PC-9 (cell line): Measurements from ENCODE around the gene MRPL41. TPM values are rescaled to one million over a fixed set of nuclear protein-coding genes. Genes with fewer than 3 reads are reported as not detected.

Experiments used
- BruUV-seq: library from RNA; stranded (reverse); fragments of 400-500 nt; replicated peaks from 2 replicates; lab custom pipeline; 2021; lab: Mats Ljungman, UMichigan
- CTCF ChIA-PET: fragments of 300-600 bp; sonication (Branson Sonifier 250); formaldehyde crosslinking; loops from one replicate; lab custom pipeline; 2022; ENCODE audit warnings: antibody characterized with exemption; lab: Charles Lee
- POLR2A ChIA-PET: fragments of 300-600 bp; sonication (Branson Sonifier 250); formaldehyde crosslinking; loops from one replicate; lab custom pipeline; 2022; ENCODE audit warnings: antibody characterized with exemption; ENCODE audit not compliant: unreplicated experiment; lab: Charles Lee
- DNase-seq, 2 experiments: peaks; one replicate each; pipeline versions ENCODE4 v3.0.0 to v3.0.0-alpha.2; 2015 to 2022; ENCODE audit warnings: mixed read lengths in 1 of 2
- H2AFZ ChIP-seq: fragments of 200-600 bp; sonication (generic); 2 replicates; pipeline ENCODE4 v1.8.1; 2017; ENCODE audit warnings: antibody characterized with exemption
- H3F3A ChIP-seq: fragments of 200-600 bp; sonication (generic); 2 replicates; pipeline ENCODE4 v1.8.1; 2017; ENCODE audit warnings: antibody characterized with exemption, mild to moderate bottlenecking, low read depth; ENCODE audit not compliant: insufficient read depth
- H3K27ac ChIP-seq: fragments of 200-600 bp; sonication (generic); 2 replicates; pipeline ENCODE4 v1.6.1; 2016; ENCODE audit warnings: mixed run types
- H3K27me3 ChIP-seq: fragments of 200-600 bp; sonication (generic); 2 replicates; pipeline ENCODE4 v1.6.1; 2016; ENCODE audit warnings: low read depth, mixed run types; ENCODE audit not compliant: insufficient read depth
- H3K36me3 ChIP-seq: fragments of 200-600 bp; sonication (generic); 2 replicates; pipeline ENCODE4 v1.6.1; 2016; ENCODE audit warnings: low read depth, mixed run types
- H3K4me1 ChIP-seq: fragments of 200-600 bp; sonication (generic); replicated peaks from 2 replicates; pipeline ENCODE4 v1.6.1; 2016; ENCODE audit warnings: mixed run types; ENCODE audit not compliant: insufficient read depth
- H3K4me2 ChIP-seq: fragments of 200-600 bp; sonication (generic); 2 replicates; pipeline ENCODE4 v1.6.1; 2017; ENCODE audit warnings: mixed run types
- H3K4me3 ChIP-seq: fragments of 200-600 bp; sonication (generic); 2 replicates; pipeline ENCODE4 v1.6.1; 2016; ENCODE audit warnings: mixed run types
- H3K79me2 ChIP-seq: fragments of 200-600 bp; sonication (generic); 2 replicates; pipeline ENCODE4 v1.6.1; 2017; ENCODE audit warnings: low read depth, mixed run types
- H3K9me2 ChIP-seq: fragments of 200-600 bp; sonication (generic); 2 replicates; pipeline ENCODE4 v1.8.1; 2017; ENCODE audit warnings: mild to moderate bottlenecking; ENCODE audit not compliant: insufficient read depth
- H3K9me3 ChIP-seq: fragments of 200-600 bp; sonication (generic); 2 replicates; pipeline ENCODE4 v1.8.1; 2016; ENCODE audit warnings: low read depth; ENCODE audit not compliant: insufficient read depth
- H4K20me1 ChIP-seq: fragments of 200-600 bp; sonication (generic); 2 replicates; pipeline ENCODE4 v1.8.1; 2017; ENCODE audit not compliant: insufficient read depth
- EZH2 ChIP-seq: fragments of 200-600 bp; sonication (generic); IDR thresholded peaks from 2 replicates; pipeline ENCODE4 v1.8.0; 2017; ENCODE audit warnings: antibody characterized with exemption, low read depth
- intact Hi-C: fragments of 100-400 bp; cut with micrococcal nuclease; formaldehyde crosslinking; loops from one replicate; pipeline ENCODE4 v1.10.0; 2022; ENCODE audit not compliant: unreplicated experiment
- total RNA-seq: library from RNA; stranded (reverse); gene quantifications from 2 replicates; pipeline ENCODE4 v1.2.3, GENCODE V29; 2021
- TF ChIP-seq, protein P1 (sequence below): fragments of 200-600 bp; sonication (generic); conservative IDR thresholded peaks from 2 replicates; pipeline ENCODE4 v1.6.1; 2017; ENCODE audit warnings: mixed run types, antibody characterized with exemption, mild to moderate bottlenecking, moderate library complexity

MRPL41 gene
- total RNA-seq, 1 experiment from 2014 or later, result 54.5 TPM

DNA sequence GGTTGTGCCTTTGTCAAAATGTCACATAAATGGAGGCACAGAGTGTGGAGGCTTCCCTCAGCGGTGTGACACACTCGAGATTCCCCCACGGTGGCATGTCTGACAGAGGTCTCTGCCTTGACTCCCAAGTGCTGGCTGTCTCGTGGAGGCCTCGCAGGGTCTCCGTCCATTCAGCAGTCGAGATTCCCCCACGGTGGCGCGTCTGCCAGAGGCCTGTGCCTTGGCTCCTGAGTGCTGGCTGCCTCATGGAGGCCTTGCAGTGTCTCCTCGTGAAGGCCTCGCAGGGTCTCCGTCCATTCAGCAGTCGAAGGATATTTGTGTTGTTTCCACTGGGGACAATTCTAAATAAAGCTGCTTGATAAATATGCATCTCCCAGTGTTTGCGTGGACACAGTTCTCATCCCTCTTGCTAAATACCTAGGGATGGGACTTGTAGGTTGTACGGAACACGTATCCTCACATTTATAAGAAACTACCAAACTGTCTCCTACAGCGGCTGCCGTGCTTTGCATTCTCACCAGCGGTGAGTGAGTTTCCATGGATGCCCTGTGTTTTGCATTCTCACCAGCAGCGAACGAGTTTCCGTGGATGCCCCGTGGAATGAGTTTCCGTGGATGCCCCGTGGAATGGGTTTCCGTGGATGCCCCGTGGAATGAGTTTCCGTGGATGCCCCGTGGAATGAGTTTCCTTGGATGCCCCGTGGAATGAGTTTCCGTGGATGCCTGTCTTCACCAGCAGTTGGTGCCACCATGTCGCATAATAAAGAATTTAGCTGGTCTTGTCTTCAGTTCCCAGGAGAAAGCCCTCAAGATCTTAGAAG is 27.3 kb upstream of the MRPL41 start:
- TF ChIP-seq, protein P1, sequence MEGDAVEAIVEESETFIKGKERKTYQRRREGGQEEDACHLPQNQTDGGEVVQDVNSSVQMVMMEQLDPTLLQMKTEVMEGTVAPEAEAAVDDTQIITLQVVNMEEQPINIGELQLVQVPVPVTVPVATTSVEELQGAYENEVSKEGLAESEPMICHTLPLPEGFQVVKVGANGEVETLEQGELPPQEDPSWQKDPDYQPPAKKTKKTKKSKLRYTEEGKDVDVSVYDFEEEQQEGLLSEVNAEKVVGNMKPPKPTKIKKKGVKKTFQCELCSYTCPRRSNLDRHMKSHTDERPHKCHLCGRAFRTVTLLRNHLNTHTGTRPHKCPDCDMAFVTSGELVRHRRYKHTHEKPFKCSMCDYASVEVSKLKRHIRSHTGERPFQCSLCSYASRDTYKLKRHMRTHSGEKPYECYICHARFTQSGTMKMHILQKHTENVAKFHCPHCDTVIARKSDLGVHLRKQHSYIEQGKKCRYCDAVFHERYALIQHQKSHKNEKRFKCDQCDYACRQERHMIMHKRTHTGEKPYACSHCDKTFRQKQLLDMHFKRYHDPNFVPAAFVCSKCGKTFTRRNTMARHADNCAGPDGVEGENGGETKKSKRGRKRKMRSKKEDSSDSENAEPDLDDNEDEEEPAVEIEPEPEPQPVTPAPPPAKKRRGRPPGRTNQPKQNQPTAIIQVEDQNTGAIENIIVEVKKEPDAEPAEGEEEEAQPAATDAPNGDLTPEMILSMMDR, result no peak
- TF ChIP-seq EZH2, result no peak
- no peaks in the 10 kb centered on the region for H3K9me3 ChIP-seq
- no peaks in the 10 kb centered on the region for H3K9me2 ChIP-seq
- H3K4me2 ChIP-seq, result no peak overlapping the region
- no peaks in the 10 kb centered on the region for H3K4me1 ChIP-seq
- no peaks in the 10 kb centered on the region for H3K79me2 ChIP-seq
- BruUV-seq, result no TSS peak
- H3K27me3 ChIP-seq, result no peaks in the 10 kb centered on the region
- no peaks in the 10 kb centered on the region for H4K20me1 ChIP-seq
- H2AFZ ChIP-seq, result no peak overlapping the region
- ChIA-PET CTCF (interaction anchor here (0.7 kb wide), 1 partner anchor 18 kb away, joined by 3 read pairs; no protein-coding TSS in a partner anchor), POLR2A (no interaction called here)
- no peak overlapping the region for H3K4me3 ChIP-seq
- intact Hi-C loops, result no loop called here
- H3F3A ChIP-seq, result no peaks in the 10 kb centered on the region
- H3K27ac ChIP-seq, result no peak overlapping the region
- DNase-seq, result no peak
- no peaks in the 10 kb centered on the region for H3K36me3 ChIP-seq

DNA sequence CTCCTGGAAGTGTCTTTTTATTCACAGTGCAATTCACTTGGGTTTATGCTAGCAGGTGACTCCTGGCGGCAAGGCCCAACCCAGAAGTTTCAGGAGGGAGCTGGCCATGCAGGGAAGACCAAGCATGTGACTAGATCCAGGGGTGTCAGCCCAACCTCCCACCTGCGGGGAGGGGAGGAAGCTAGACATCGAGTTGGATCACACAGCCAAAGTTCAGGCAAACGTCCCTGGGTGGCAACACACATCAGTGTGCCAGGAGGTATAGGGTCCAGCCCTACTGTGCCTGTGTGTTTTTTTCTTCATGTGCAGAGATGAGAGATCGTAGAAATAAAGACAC is 26.7 kb upstream of the MRPL41 start:
- DNase-seq, result no peak
- POLR2A ChIA-PET, result no interaction called here
- TF ChIP-seq EZH2, result no peak
- TF ChIP-seq, protein P1, result no peak

DNA sequence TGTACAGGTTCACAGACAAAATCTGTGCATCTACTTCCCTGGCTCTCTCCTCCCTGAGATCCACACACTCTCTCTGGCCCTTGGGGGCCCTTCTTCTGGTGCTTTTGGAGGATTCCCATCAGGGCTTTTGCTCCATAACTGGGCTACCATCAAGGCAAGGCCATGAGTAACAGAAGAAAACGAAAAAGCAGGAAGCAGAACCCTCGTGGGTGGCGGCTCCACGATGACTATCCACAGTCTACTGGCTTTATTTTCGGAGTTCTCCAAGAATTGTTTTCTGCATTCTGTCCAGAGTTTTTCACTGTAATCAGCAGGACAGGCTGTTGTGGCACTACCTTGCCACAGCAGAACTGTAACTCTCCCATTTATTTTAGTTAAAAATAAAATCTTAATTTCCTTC is 21.3 kb upstream of the MRPL41 start:
- intact Hi-C loops, result no loop called here
- CTCF ChIA-PET, result no interaction called here

More for the DNA sequence above, 26.7 kb upstream of the MRPL41 start:
- no peak overlapping the region for H3K4me3 ChIP-seq
- no peaks in the 10 kb centered on the region for H3K9me2 ChIP-seq
- H3K9me3 ChIP-seq, result no peaks in the 10 kb centered on the region
- H2AFZ ChIP-seq, result no peak overlapping the region
- H3K4me1 ChIP-seq, result no peaks in the 10 kb centered on the region
- no peak overlapping the region for H3K4me2 ChIP-seq
- H3K27ac ChIP-seq, result no peak overlapping the region
- BruUV-seq, result no TSS peak
- intact Hi-C loops, result loop anchor here (5.0 kb wide), 2 partner anchors 103 to 223 kb away; partner anchors contain the start of genes EXD3, NOXA1 and NRARP
- CTCF ChIA-PET, result interaction anchor here (0.6 kb wide), 1 partner anchor 656 kb away, joined by 7 read pairs; no protein-coding TSS in a partner anchor
- no peaks in the 10 kb centered on the region for H3K36me3 ChIP-seq
- no peaks in the 10 kb centered on the region for H4K20me1 ChIP-seq
- no peaks in the 10 kb centered on the region for H3F3A ChIP-seq
- no peaks in the 10 kb centered on the region for H3K79me2 ChIP-seq
- no peaks in the 10 kb centered on the region for H3K27me3 ChIP-seq

More for the DNA sequence above, 21.3 kb upstream of the MRPL41 start:
- no TSS peak for BruUV-seq
- Histone ChIP-seq H3K79me2 (no peaks in the 10 kb centered on the region), H4K20me1 (no peaks in the 10 kb centered on the region), H3K9me2 (no peaks in the 10 kb centered on the region), H3K27me3 (no peaks in the 10 kb centered on the region), H3K27ac (no peak overlapping the region), H3K36me3 (no peaks in the 10 kb centered on the region), H3K4me2 (no peak overlapping the region), H3K9me3 (no peaks in the 10 kb centered on the region), H2AFZ (no peak overlapping the region), H3K4me1 (peaks cover 4% of the 10 kb centered on the region), H3F3A (peaks cover 4% of the 10 kb centered on the region; the same call in 1 of the 2 replicates), H3K4me3 (no peak overlapping the region)
- no peak for TF ChIP-seq EZH2
- TF ChIP-seq, protein P1, result no peak
- DNase-seq, result no peak
- POLR2A ChIA-PET, result no interaction called here
